PC-3 (cell line): ENCODE results near the gene MPHOSPH8. TPM values are rescaled to one million over a fixed set of nuclear protein-coding genes. Genes with fewer than 3 reads are reported as not detected.

Source experiments
- ATAC-seq: fragments of 200-7000 bp; cut with Tn5 transposase; 2 replicates; pipeline ENCODE4 v1.9.1; 2020; ENCODE audit warnings: mild to moderate bottlenecking, moderate library complexity
- BruUV-seq: library from RNA; stranded (reverse); fragments of 400-500 nt; replicated peaks from 2 replicates; lab custom pipeline; 2021; lab: Mats Ljungman, UMichigan
- CTCF ChIA-PET: fragments of 300-600 bp; sonication (Branson Sonifier 250); formaldehyde crosslinking; loops from one replicate; lab custom pipeline; 2022; ENCODE audit warnings: antibody characterized with exemption; lab: Charles Lee
- POLR2A ChIA-PET: fragments of 300-600 bp; sonication (Branson Sonifier 250); formaldehyde crosslinking; loops from one replicate; lab custom pipeline; 2022; ENCODE audit warnings: antibody characterized with exemption; ENCODE audit not compliant: unreplicated experiment; lab: Charles Lee
- DNase-seq: peaks from one replicate; pipeline ENCODE4 v3.0.0-alpha.2; 2015
- H2AFZ ChIP-seq: fragments of 300-600 bp; sonication (generic); 2 replicates; pipeline ENCODE4 v1.6.0; 2016; ENCODE audit warnings: antibody characterized with exemption, low read length
- H3F3A ChIP-seq: fragments of 300-600 bp; sonication (generic); one replicate; pipeline ENCODE4 v1.6.0; 2017; ENCODE audit warnings: antibody characterized with exemption, low read length, control low read depth, mild to moderate bottlenecking; ENCODE audit not compliant: unreplicated experiment
- H3K27ac ChIP-seq: fragments of 300-600 bp; sonication (generic); 2 replicates; pipeline ENCODE4 v1.5.1; 2016; ENCODE audit warnings: mild to moderate bottlenecking, low read length
- H3K27me3 ChIP-seq: fragments of 300-600 bp; sonication (generic); 2 replicates; pipeline ENCODE4 v1.6.1; 2016; ENCODE audit warnings: low read length, mixed read lengths
- H3K36me3 ChIP-seq: fragments of 300-600 bp; sonication (generic); 2 replicates; pipeline ENCODE4 v1.6.1; 2016; ENCODE audit warnings: low read depth, mixed run types, low read length, mixed read lengths
- H3K4me1 ChIP-seq: fragments of 300-600 bp; sonication (generic); 2 replicates; pipeline ENCODE4 v1.5.1; 2016; ENCODE audit warnings: low read length; ENCODE audit not compliant: insufficient read depth
- H3K4me2 ChIP-seq: fragments of 300-600 bp; sonication (generic); 2 replicates; pipeline ENCODE4 v1.6.0; 2016; ENCODE audit warnings: low read length
- H3K4me3 ChIP-seq: fragments of 300-600 bp; sonication (generic); 2 replicates; pipeline ENCODE4 v1.5.1; 2016; ENCODE audit warnings: mild to moderate bottlenecking, low read length, mixed read lengths
- H3K79me2 ChIP-seq: fragments of 300-600 bp; sonication (generic); 2 replicates; pipeline ENCODE4 v1.6.1; 2017; ENCODE audit warnings: low read length, mixed read lengths
- H3K9ac ChIP-seq: fragments of 300-600 bp; sonication (generic); 2 replicates; pipeline ENCODE4 v1.6.0; 2016; ENCODE audit warnings: mild to moderate bottlenecking, low read length
- H3K9me2 ChIP-seq: fragments of 300-600 bp; sonication (generic); replicated peaks from 2 replicates; pipeline ENCODE4 v1.6.1; 2016; ENCODE audit warnings: mixed run types, low read length, mixed read lengths
- H3K9me3 ChIP-seq: fragments of 300-600 bp; sonication (generic); 2 replicates; pipeline ENCODE4 v1.6.1; 2016; ENCODE audit warnings: low read length, mixed read lengths
- H4K20me1 ChIP-seq: fragments of 300-600 bp; sonication (generic); 2 replicates; pipeline ENCODE4 v1.6.1; 2016; ENCODE audit warnings: low read length, mixed read lengths
- CTCF ChIP-seq: fragments of 300-600 bp; sonication (generic); conservative IDR thresholded peaks from 2 replicates; pipeline ENCODE4 v1.5.1; 2017; ENCODE audit warnings: antibody characterized with exemption, low read depth, mild to moderate bottlenecking, low read length
- EZH2 ChIP-seq: fragments of 300-600 bp; sonication (generic); IDR thresholded peaks from one replicate; pipeline ENCODE4 v1.6.1; 2017; ENCODE audit warnings: antibody characterized with exemption, mild to moderate bottlenecking, low read length; ENCODE audit not compliant: unreplicated experiment
- EZH2phosphoT487 ChIP-seq: fragments of 300-600 bp; sonication (generic); IDR thresholded peaks from 2 replicates; pipeline ENCODE4 v1.6.1; 2018; ENCODE audit warnings: mild to moderate bottlenecking, antibody characterized with exemption, low read length, borderline replicate concordance
- intact Hi-C: fragments of 100-400 bp; cut with micrococcal nuclease; formaldehyde crosslinking; loops from 2 replicates; pipeline ENCODE4 v1.9.0; 2023
- total RNA-seq: library from RNA; depleted of rRNA; stranded (reverse); fragments of >200 nt; gene quantifications from 2 replicates; pipeline ENCODE4 v1.2.3, GENCODE V29; 2014

MPHOSPH8 gene
- total RNA-seq, 1 experiment from 2014 or later: 13.3 TPM

GRCh38 chr13:19590423-19590822 lies 43.0 kb upstream of the MPHOSPH8 start:
- DNase-seq (no peak), ATAC-seq (no peak)
- no peaks in the 10 kb centered on the region for H3K36me3 ChIP-seq
- intact Hi-C loops: no loop called here
- no peaks in the 10 kb centered on the region for H4K20me1 ChIP-seq
- ChIA-PET POLR2A (no interaction called here), CTCF (no interaction called here)
- no peak overlapping the region for H3K4me2 ChIP-seq
- BruUV-seq: no TSS peak
- no peaks in the 10 kb centered on the region for H3F3A ChIP-seq
- no peak overlapping the region for H2AFZ ChIP-seq
- H3K9ac ChIP-seq: no peak overlapping the region
- no peaks in the 10 kb centered on the region for H3K79me2 ChIP-seq
- H3K27ac ChIP-seq: no peak overlapping the region
- H3K4me1 ChIP-seq: peaks cover 14% of the 10 kb centered on the region; the same call in 1 of the 2 replicates
- no peaks in the 10 kb centered on the region for H3K9me3 ChIP-seq
- H3K4me3 ChIP-seq: no peak overlapping the region
- H3K27me3 ChIP-seq: no peaks in the 10 kb centered on the region
- TF ChIP-seq EZH2: no peak
- no peak for TF ChIP-seq CTCF
- no peak for TF ChIP-seq EZH2phosphoT487
- H3K9me2 ChIP-seq: no peaks in the 10 kb centered on the region

GRCh38 chr13:19591864-19592263 lies 41.6 kb upstream of the MPHOSPH8 start:
- no peak overlapping the region for H3K27ac ChIP-seq
- H3F3A ChIP-seq: no peaks in the 10 kb centered on the region
- no TSS peak for BruUV-seq
- no peaks in the 10 kb centered on the region for H4K20me1 ChIP-seq
- no peak overlapping the region for H2AFZ ChIP-seq
- H3K9me3 ChIP-seq: no peaks in the 10 kb centered on the region
- intact Hi-C loops: no loop called here
- DNase-seq (no peak), ATAC-seq (no peak)
- ChIA-PET CTCF (no interaction called here), POLR2A (no interaction called here)
- no peaks in the 10 kb centered on the region for H3K79me2 ChIP-seq
- H3K9ac ChIP-seq: no peak overlapping the region
- no peaks in the 10 kb centered on the region for H3K27me3 ChIP-seq
- no peaks in the 10 kb centered on the region for H3K36me3 ChIP-seq
- TF ChIP-seq EZH2 (no peak), CTCF (no peak)
- no peak overlapping the region for H3K4me2 ChIP-seq
- no peaks in the 10 kb centered on the region for H3K9me2 ChIP-seq
- peaks cover 15% of the 10 kb centered on the region for H3K4me1 ChIP-seq
- no peak overlapping the region for H3K4me3 ChIP-seq

GRCh38 chr13:19592657-19593180 lies 40.7 kb upstream of the MPHOSPH8 start:
- H3K9ac ChIP-seq: no peak overlapping the region
- no peaks in the 10 kb centered on the region for H3K27me3 ChIP-seq
- H3K27ac ChIP-seq: no peak overlapping the region
- no peaks in the 10 kb centered on the region for H4K20me1 ChIP-seq
- no peak overlapping the region for H3K4me2 ChIP-seq
- CTCF ChIA-PET: no interaction called here
- no peaks in the 10 kb centered on the region for H3F3A ChIP-seq
- H3K9me3 ChIP-seq: no peaks in the 10 kb centered on the region
- DNase-seq (no peak), ATAC-seq (no peak)
- intact Hi-C loops: no loop called here
- no TSS peak for BruUV-seq
- H3K4me1 ChIP-seq: peaks cover 13% of the 10 kb centered on the region
- TF ChIP-seq CTCF (no peak), EZH2phosphoT487 (no peak), EZH2 (no peak)
- no peaks in the 10 kb centered on the region for H3K79me2 ChIP-seq
- H2AFZ ChIP-seq: no peak overlapping the region
- no peaks in the 10 kb centered on the region for H3K36me3 ChIP-seq
- H3K9me2 ChIP-seq: no peaks in the 10 kb centered on the region
- no peak overlapping the region for H3K4me3 ChIP-seq
- POLR2A ChIA-PET: no interaction called here
